ENCODE measurements around the gene ACAD10.

DNA sequence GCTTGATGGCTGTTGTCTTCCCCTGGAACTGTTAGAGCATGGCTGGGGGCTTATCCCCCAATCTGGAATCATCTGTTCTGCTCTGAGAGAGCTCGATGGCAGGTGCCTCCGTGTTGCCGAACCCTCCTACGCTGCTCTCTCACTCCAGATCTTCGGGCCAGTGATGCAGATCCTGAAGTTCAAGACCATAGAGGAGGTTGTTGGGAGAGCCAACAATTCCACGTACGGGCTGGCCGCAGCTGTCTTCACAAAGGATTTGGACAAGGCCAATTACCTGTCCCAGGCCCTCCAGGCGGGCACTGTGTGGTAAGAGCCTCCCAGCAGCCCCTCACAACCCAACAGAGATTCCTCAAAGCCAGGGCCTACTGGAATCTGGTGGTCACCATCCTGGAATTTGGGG, 113.9 kb downstream of the ACAD10 start:
- TF ChIP-seq GATA2 (IDR thresholded peaks at IDR 0.05; ENCODE audit: low read depth, low read length) (no peak), GATA3 (IDR thresholded peaks at IDR 0.05; ENCODE audit: low read depth, low read length) (no peak)
